Measurements from ENCODE around the gene ACCSL. TPM values are rescaled to one million over a fixed set of nuclear protein-coding genes. Genes with fewer than 3 reads are reported as not detected.

Gene ACCSL
- total RNA-seq, 4 donors from 2014 or later: not detected

GRCh38 chr11:44037658-44037998, 10.2 kb upstream of the ACCSL start:
- TF ChIP-seq CTCF (IDR thresholded peaks at IDR 0.05; ENCODE audit: low read depth): no peak

- no peak for TF ChIP-seq CTCF (IDR thresholded peaks at IDR 0.05; ENCODE audit: low read depth)
Observed at GRCh38 chr11:44043157-44043556, 4.6 kb upstream of the ACCSL start.

GRCh38 chr11:44046182-44046581, 1.6 kb upstream of the ACCSL start:
- TF ChIP-seq CTCF (IDR thresholded peaks at IDR 0.05; ENCODE audit: low read depth): no peak

- TF ChIP-seq CTCF (IDR thresholded peaks at IDR 0.05; ENCODE audit: low read depth): no peak
Observed at GRCh38 chr11:44047298-44047697, 483 bp upstream of the ACCSL start.

- TF ChIP-seq CTCF (IDR thresholded peaks at IDR 0.05; ENCODE audit: low read depth): no peak
Observed at GRCh38 chr11:44049832-44050231, 2.1 kb downstream of the ACCSL start.

GRCh38 chr11:44051171-44051570, 3.4 kb downstream of the ACCSL start:
- no peak for TF ChIP-seq CTCF (IDR thresholded peaks at IDR 0.05; ENCODE audit: low read depth)

- TF ChIP-seq CTCF (IDR thresholded peaks at IDR 0.05; ENCODE audit: low read depth): no peak
Observed at GRCh38 chr11:44057340-44057739, 9.6 kb downstream of the ACCSL start.

- no peak for TF ChIP-seq CTCF (IDR thresholded peaks at IDR 0.05; ENCODE audit: low read depth)
Observed at GRCh38 chr11:44058275-44058674, 10.5 kb downstream of the ACCSL start.

All from subcutaneous adipose tissue (tissue), 4 donors.